Measurements from ENCODE around the gene DNM3.
A peak's percentile ranks its signal among the peaks of the same experiment; 100 is the strongest.
"Not testable (repeated sequence)": the region's sequence is repeated elsewhere in the genome, so short reads cannot be mapped to it uniquely, and the experiment has no call there.

The DNM3 gene

DNA sequence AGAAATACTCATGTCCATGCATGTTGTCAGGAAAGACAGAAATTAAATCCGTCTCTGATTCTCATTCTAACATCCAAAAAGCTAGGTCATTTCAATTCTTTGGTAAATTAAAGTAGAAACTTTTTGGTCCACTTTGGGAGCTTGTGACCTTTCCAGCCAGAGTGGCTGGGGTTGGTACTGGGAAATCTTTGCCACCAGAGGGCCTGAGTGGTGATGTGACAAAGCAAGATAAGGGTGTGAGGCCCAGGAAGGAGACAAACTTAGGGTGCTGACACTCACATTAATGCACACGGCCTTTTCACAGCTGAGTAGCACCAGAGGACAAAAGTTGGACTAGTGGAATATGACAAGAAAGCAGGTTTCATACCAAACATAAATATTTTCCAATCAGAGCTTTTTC is 144.3 kb downstream of the DNM3 start:
- DNase-seq: peak in 1 of 2 experiments; percentile 22

DNA sequence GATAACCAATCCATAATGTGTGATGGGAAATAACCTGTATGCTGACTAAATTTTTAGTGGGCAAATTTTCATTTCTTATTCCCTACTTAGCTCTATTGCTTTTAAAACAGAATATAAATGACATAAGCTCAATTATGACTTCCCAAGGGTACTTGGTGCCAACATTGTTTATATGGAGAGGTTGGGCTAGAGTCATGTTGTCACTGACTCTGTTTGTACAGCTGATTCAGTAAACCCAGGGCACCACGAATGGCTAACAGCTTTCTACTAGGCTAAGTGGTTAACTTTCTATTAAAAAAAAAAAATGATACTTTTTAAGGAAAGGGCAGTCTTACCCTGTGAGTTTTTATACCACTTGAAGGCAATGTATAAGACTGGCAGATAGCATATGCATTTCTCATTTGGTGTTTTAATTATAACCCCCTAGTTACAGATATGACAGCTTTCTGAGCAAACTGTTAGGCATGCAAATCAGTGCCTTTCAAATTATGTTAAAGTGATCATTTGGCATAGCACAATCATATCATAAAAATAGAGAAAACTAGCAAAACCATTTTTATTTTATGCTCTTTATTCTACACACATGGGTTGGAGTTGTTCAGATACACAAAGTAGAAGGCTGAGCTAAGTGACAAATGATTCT is 147.1 kb downstream of the DNM3 start:
- DNase-seq: peak in 1 of 2 experiments; percentile 40

DNA sequence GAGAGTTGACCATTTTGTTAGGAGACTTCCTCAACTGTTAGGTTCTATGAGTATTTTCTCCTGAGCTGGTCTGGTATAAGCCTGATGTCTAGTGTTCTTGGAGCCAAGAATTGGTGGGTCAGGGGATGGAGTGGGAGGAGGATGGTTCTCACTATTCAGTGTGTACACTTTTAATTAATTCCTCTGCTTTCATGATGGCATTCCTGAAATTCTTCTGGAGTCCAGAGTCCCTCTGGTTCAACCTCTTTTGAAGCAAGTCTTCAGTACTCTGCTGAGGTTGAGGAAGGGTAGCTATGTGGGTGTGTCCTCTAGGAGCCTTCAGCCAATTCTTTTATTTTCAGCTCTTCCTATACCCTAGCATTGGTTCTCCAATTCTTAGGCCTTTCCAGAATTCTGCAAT is 149.1 kb downstream of the DNM3 start:
- no peak for DNase-seq

DNA sequence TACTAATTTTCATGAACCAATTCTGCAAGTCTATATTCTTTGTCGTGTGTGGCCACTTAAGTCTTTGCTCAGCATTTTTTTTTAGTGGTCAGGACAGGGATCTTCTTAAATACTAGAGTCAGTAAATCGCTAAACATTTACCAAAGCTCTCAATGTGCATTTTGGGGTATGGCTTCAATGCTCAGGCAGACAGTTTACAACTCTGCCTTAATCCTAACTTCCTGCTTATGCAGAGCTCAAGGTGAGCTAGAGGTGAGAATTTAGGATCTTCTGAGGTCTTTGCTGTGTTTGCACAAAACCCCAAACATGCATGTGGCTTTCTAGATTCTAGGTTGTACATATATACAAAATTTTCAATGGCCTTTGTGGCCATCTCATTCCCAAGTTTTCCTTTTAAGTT is 153.0 kb downstream of the DNM3 start:
- DNase-seq: no peak

DNA sequence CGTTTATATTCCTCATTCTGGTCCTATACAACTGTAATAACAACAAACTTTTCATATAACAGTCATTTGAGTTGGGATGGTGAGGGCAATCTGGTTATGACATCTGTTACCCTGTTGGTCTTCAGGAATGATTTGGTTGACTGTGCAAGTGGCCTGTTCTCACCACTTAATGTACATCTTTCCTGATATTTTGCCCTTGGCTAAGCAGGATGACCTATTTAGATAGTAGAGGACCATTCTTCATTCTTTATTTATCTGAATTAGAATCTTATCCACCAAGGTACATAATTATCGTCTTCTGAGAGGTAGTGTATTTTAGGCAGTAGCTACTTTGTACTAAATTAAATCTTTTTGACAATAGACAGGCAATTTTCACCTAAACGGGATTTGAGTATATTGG is 154.3 kb downstream of the DNM3 start:
- DNase-seq: no peak

DNA sequence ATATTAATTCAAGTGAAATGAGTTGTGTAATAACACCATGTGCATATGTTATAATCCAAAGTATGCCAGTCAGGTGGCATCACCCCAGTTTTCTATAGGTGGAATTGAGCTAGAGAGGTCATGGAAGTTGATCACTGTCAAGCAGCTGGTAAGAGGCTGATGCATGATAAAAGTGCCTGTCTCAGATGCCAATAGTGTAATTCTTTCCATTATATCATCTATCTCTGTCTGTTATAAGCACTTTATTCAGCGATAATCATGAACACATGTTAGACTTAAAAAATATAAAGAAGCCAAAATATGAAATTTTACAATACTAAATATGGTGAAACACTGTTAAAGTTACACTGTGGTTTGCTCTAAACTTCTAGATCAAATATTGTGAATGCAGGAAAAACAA is 156.6 kb downstream of the DNM3 start:
- DNase-seq: no peak

DNA sequence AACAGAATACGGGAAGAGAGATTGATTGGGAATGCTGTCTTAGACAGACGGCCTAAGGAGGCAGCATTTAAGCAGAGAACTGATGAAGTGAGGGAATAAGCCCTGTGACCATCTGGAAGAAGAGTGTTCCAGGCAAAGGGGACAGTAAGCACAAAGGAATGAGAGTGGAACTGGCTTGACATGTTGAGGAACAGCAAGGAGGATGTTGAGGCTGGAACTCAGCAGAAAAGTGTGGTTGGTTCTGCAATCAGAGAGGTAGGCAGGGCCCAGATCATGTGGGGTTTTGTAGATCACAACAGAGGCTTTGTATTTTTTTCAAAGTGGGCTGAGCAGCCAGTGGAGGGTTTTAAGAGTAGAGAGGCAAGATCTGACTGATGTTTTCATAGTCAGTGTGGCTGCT is 157.4 kb downstream of the DNM3 start:
- DNase-seq: no peak

DNA sequence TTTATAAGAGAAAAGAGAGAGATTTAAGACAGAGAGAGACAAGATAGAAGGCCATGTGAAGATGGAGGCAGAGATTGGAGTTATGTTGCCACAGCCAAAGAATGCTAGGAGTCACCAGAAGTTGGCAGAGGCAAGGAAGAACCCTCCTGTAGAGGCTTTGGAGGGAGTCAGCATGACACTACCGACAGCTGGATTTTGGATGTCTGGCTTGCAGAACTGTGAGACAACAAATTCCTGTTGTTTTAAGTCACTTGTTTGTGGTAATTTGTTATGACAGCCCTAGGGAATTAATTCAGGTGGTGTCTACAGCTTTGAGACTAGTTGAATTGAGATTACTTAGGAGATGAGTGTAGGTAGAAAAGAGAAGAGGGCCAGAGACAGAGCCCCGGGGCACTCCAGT is 158.5 kb downstream of the DNM3 start:
- DNase-seq: no peak

DNA sequence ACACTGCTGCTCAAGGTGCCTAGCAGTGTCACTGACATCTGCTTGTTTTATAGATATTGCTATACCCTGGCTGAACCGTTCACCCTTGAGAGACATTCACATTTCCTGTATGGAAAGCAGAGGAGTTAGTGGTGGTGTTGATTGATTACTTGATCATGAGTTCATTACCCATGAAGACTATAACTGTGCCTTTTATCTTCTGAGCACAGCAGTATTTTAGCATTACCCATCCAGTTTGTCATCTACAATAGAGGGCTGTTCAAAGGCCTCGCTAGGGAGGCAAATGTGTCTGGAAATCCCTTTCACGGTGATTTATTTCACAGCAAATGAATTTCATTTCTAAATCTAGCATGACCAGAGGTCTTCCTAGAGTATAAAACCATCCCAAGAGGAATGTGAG is 160.0 kb downstream of the DNM3 start:
- no peak for DNase-seq

DNA sequence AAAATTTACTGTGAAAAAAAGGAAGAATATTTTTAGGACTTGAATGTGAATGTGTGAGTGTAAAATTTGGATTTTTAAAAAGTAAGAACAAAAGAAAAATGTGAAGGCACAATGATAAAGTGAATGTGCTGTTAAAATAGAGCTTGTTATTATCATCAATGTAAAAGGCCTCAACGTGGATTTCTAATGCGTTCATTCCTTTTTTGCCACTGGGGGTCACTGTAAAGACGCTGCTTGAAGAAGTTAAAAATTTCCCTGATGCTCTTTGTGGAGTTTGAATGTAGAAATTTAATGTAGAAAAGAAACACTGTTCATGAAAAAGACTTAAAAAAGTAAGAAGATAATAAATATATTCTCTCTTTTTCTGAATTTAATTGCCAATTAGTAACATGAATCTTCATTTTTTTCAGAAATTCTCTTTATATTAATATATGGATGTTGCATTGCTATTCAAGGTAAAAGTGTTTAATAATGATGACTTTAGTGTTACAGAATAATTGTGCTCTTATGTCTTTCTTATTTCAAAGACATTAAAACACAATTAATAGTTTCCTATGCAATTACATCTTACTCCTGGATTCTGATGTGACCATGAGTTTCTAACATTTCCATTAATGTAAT is 161.5 kb downstream of the DNM3 start:
- peak; percentile 31 to 52 for DNase-seq

DNA sequence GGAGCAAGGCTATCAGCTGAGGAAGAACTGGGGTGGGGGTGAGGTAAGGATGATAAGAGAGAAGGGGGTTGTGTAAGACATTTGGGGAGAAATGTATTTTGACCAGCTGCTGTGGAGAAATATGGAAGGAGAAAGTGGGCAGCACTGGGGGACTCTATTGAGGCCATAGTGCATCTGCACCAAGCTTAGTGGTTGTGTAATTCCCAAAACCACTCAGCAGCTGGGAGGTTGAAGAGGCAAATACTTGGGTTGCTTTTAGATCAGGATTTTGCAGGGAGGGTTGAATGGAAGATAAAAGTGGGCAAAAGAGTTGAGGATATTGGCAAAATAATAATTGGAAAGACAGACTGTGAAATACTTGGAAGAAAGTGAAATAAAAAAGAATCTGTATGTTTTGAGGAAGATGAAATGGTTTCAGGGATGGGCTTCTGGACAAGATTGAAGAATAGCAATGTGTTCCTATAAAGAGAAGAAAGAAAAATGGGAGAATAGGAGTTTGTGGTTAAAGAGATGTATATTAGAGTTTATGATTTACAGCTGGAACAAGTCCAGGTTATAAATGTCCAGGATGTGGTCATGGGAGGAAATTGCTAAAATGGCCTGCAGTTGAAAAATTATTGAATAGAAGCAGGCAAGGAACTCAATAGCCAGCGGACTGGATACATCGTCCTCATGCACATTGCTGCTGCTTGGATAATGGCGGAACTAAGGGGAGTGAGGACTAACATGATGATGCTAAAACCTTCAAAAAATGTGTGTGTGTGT is 162.7 kb downstream of the DNM3 start:
- DNase-seq: no peak

DNA sequence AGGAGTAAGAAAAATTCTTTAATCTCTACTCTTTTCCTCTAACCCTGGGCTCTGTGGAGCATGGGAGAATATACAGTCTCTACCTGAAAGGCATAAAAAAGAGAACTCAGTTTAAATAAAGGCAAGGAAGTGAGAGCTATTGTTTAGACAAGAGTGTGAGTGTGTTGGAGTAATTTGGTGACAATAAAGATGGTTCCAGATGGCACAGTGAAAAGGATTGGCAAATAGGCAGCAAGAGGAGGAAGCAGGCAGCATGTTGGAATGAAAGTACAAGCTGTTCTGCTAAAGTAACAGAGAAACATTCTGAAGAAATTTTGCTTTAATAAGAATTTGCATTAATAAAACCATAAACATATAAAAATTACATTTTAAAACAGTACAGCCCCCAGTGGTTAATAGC is 163.4 kb downstream of the DNM3 start:
- DNase-seq: no peak

DNA sequence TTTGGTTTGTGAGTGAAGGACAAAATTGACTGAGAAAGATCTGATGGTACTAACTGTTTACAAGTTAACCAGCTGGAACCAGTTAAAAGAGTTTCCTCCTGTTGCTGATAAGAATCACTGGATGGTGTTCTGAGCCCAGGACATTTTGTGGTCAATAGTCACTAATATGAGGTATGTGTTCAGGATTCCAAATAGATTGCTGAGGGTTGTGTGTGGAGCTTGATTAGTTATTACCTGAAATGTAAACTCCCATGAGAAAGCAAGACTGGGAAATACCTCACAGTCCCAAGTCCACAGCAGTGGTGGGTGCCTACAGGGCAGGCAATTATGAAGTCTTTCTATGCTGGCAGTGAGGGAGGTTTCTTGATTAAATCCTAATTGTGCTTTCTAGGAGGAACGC is 164.6 kb downstream of the DNM3 start:
- no peak for DNase-seq

DNA sequence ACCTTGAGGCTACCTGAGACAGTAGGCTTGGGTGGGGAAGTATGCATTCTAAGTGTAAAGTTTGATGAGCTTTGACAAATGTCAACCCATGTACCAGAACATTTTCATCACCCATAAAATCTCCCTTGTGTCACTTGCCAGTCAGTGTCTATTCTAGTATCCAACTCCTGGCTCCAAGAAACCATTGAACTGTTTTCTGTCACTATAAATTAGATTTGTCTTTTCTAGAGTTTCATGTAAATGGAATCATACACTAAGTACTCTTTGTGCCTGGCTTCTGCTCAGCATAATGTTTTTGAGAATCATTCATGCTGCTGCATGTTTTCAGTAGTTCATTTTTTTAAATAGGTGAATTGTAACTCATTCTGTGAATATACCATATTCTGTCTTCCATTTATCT is 165.4 kb downstream of the DNM3 start:
- DNase-seq: no peak

DNA sequence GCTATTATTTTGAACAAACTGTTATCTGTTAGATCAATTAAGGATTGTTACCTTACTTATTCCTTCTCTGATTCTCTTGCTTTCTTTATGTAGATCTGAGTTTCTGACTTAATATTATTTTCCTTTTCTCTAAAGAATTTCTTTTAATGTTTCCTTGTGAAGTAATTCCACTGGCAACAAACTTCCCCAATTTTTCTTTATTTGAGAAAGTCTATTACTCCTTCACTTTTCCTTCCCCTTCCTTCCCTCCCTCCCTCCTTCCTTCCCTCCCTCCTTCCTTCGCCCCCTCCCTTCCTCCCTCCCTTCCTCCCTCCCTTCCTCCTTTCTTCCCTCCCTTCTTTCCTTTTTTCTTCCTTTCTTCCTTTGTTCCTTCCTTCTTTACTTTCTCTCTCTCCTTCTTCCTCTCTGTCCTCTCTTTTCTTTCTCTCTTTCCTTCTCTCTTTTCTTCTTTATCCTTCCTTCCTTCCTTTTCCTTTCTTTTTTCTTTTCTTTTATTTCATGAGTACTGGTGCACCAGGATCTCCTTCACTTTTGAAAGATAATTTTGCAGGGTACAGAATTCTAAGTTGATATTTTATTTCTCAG is 177.5 kb downstream of the DNM3 start:
- no peak for DNase-seq

DNA sequence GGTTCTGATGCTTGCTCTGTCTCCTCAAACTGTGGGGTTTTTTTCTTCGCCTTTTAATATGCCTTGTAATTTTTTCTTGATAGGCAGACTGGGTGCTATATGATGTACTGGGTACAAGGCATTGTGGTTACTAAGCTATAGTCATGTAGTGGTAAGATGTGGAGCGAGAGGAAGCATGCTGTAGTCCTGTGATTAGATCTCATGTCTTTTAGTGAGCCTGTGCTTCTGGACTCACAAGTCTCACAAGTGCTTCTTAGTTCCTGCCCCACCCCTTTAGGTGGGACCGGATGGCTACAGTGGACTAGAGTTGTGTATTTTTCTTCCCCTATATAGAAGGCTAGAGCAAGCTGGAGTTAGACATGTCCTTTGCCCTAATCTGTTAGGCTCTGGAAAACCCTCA is 178.7 kb downstream of the DNM3 start:
- no peak for DNase-seq

DNA sequence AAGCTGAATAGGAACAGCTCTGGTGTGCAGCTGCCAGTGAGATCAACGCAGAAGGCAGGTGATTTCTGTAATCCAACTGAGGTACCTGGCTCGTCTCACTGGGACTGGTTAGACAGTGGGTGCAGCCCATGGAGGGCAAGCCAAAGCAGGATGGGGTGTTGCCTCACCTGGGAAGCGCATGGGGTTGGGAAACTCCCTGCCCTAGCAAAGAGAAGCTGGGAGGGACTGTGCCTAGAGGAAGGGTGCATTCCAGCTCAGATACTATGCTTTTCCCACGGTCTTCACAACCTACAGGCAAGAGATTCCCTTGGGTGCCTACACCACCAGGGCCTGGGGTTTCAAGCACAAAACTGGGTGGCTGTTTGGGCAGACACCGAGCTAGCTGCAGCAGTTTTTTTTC is 183.2 kb downstream of the DNM3 start:
- DNase-seq: no peak

DNA sequence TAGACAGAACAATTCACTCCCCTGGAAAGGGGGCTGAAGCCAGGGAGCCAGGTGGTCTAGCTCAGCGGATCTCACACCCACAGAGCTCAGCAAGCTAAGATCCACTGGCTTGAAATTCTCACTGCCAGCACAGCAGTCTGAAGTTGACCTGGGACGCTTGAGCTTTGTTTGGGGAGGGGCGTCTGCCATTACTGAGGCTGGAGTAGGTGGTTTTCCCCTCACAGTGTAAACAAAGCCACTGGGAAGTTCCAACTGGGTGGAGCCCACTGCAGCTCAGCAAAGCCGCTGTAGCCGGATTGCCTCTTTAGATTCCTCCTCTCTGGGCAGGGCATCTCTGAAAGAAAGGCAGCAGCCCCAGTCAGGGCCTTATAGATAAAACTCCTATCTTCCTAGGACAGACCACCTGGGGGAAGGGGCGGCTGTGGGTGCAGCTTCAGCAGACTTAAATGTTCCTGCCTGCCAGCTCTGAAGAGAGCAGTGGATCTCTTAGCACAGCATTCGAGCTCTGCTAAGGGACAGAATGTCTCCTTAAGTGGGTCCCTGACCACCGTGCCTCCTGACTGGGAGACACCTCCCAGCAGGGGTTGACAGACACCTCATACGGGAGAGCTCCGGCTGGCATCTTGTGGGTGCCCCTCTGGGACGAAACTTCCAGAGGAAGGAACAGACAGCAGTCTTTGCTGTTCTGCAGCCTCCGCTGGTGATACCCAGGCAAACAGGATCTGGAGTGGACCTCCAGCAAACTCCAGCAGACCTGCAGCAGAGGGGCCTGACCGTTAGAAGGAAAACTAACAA is 183.8 kb downstream of the DNM3 start:
- DNase-seq: not testable (repeated sequence)

DNA sequence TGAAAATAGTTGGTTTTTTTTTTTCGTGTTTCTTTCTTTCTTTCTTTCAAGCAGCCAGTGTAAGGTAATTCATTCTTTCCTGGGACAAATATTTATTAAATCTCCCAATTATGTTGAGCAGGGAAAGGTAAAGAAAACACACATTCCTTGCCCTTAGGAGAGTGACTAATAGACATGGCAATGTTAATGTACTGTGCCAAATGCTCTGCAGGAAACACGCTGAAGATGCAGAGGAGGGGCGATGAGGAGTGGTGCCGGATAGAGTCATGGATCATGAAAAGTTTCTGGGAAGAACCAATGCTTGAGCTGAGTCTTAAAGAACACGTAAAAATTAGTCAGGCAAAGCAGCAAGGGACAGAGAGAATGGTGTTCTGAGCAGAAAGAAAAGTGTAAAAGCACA is 199.2 kb downstream of the DNM3 start:
- DNase-seq: no peak

DNA sequence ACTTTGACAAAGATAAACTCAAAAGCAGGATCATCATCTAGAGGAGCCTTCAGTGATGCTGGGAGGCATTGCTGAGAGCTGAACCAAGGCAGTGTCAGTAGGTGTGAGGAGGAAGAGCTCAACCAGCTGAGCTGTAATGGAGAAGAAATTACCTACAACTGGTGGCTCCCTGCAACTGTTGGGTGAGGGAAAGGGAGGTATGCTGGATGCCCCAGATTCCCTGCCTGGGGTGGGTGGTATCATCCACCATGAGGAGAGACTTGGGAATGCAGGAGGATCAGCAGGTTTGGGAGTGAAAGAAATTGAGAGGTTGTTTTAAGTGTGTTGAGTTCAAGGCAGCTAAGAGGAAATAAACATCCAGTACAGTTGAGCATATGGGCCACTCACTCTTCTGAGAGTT is 199.8 kb downstream of the DNM3 start:
- DNase-seq: no peak

DNA sequence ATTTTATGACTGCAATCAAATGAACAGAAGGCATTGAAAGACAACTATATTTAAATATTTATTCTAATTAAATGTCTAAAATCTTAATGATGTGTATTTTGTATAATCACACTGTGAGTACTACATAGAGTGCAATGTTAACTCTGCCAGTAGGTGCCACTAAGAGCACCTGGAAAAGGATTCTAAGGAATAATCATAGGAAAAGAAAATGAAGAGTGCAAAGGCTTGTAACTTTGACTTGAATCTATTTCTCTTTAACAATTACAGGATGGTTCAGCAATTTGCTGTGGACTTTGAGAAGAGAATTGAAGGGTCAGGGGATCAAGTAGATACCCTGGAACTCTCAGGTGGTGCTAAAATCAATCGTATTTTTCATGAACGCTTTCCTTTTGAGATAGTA is 200.4 kb downstream of the DNM3 start:
- peak in 1 of 2 experiments; percentile 9 for DNase-seq

DNA sequence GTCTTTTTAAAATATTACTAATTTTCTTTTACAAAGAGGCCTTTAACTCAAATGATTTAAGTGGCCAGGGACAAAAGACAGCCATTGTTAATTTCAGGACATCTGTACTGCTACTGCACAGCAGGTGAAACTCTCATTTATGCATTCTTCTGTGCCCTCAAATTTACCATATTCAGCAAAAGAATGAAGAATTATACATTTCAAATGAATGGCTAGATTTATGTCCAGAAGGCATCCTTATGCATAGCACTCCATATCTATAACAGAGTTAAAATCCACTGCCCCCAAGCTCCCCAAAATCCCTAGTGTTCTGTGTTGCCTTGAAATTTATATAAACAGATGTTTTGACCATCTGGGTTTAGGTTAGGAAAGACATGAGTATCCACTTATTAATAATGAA is 202.6 kb downstream of the DNM3 start:
- DNase-seq: no peak

DNA sequence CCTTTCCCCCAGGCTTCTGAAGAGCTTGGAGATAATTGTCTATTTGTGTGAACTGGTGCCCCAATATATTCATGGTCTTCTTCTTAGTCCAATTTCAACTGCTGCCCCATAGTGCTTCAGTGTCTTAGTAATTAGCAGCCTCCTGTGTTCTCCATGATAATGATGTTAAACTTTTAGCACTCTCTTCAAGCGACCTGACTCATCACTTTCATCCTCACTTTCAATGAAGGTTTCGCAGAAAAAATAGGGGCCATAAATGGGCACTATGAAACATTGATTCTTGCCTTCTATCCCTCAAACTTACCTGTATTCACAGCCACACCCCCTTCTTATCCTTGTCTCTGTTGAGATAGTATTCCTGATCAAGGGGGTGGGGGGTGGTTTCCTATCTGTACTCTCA is 210.6 kb downstream of the DNM3 start:
- DNase-seq: no peak
